GM12864 (cell line): ENCODE results near the gene PYGO1.

Source experiments
- DNase-seq: peaks from one replicate; pipeline ENCODE4 v3.0.0-alpha.2; 2011; ENCODE audit warnings: low read depth
- H3K4me3 ChIP-seq: 2 replicates; pipeline ENCODE4 v1.5.1; 2011; ENCODE audit warnings: mild to moderate bottlenecking, low read depth, low read length, control low read depth
- CTCF ChIP-seq: IDR thresholded peaks from 2 replicates; pipeline ENCODE4 v1.5.1; 2011; ENCODE audit warnings: low read depth, mild to moderate bottlenecking, moderate library complexity, low read length, control low read depth, inconsistent platforms; ENCODE audit errors: missing control alignments

The PYGO1 gene

GRCh38 chr15:55627730-55628368 lies 39.7 kb upstream of the PYGO1 start:
- DNase-seq: no peak
- no peak for TF ChIP-seq CTCF
- H3K4me3 ChIP-seq: no peak overlapping the region

- TF ChIP-seq CTCF: no peak
- no peak overlapping the region for H3K4me3 ChIP-seq
- no peak for DNase-seq
Observed at GRCh38 chr15:55619783-55620182, 31.6 kb upstream of the PYGO1 start.

GRCh38 chr15:55618387-55618786 lies 30.2 kb upstream of the PYGO1 start:
- no peak for TF ChIP-seq CTCF
- no peak for DNase-seq
- no peak overlapping the region for H3K4me3 ChIP-seq

- DNase-seq: no peak
- no peak overlapping the region for H3K4me3 ChIP-seq
- TF ChIP-seq CTCF: no peak
Observed at GRCh38 chr15:55615445-55615844, 27.3 kb upstream of the PYGO1 start.

- no peak for DNase-seq
- no peak for TF ChIP-seq CTCF
- H3K4me3 ChIP-seq: no peak overlapping the region
Observed at GRCh38 chr15:55613727-55614126, 25.6 kb upstream of the PYGO1 start.

GRCh38 chr15:55606214-55606613 lies 18.1 kb upstream of the PYGO1 start:
- TF ChIP-seq CTCF: no peak
- no peak overlapping the region for H3K4me3 ChIP-seq
- DNase-seq: no peak

GRCh38 chr15:55601374-55601773 lies 13.2 kb upstream of the PYGO1 start:
- TF ChIP-seq CTCF: no peak
- DNase-seq: no peak
- no peak overlapping the region for H3K4me3 ChIP-seq
